ENCODE measurements around the gene PDE4B. TPM values are rescaled to one million over a fixed set of nuclear protein-coding genes. Genes with fewer than 3 reads are reported as not detected.

The PDE4B gene
- total and polyA plus RNA-seq, 10 of the 15 experiments (the other 5 are each of a cell fraction or from before 2014, with no cell fraction given): 3.0 to 13.2 (median 5.7) TPM

- TF ChIP-seq PBX3 (IDR thresholded peaks at IDR 0.05; ENCODE audit: insufficient replicate concordance, low read depth, low read length): no peak
- TF ChIP-seq NR2C2 (IDR thresholded peaks at IDR 0.05; ENCODE audit: borderline replicate concordance, control insufficient read depth, insufficient read length, low read depth): no peak
- TF ChIP-seq ZSCAN29 (IDR thresholded peaks at IDR 0.05): no peak
- TF ChIP-seq MTA2 (IDR thresholded peaks at IDR 0.05; ENCODE audit: low read depth): no peak
Observed at GRCh38 chr1:66182551-66183178, 390.0 kb downstream of the PDE4B start (continued).

GRCh38 chr1:66183400-66183799 is 390.7 kb downstream of the PDE4B start:
- intact Hi-C loops (cut with micrococcal nuclease; ENCODE audit: unreplicated experiment): no loop called here
- no peaks in the 10 kb centered on the region for H4K20me1 ChIP-seq (ENCODE audit: control insufficient read depth, insufficient read depth)
- 0% methylated on average over 3 of the region's 3 CpGs for WGBS (ENCODE audit: insufficient coverage, insufficient replicate concordance, low lambda C conversion rate, missing lambda C conversion rate)
- FAIRE-seq: no peak
- no peak overlapping the region for H3K27ac ChIP-seq (ENCODE audit: control insufficient read depth, insufficient read depth)
- no peaks in the 10 kb centered on the region for H3K9me3 ChIP-seq (replicated peaks; ENCODE audit: control insufficient read depth, insufficient read depth, low read length)
- H3K9ac ChIP-seq (ENCODE audit: control insufficient read depth, insufficient read depth, low read length): no peak overlapping the region
- no peak overlapping the region for H3K4me3 ChIP-seq
- H3K36me3 ChIP-seq (ENCODE audit: control insufficient read depth in 2 of 2, insufficient read depth in 2 of 2, low read length in 1 of 2): no peaks in the 10 kb centered on the region
- no peak overlapping the region for H2AFZ ChIP-seq (ENCODE audit: control insufficient read depth, low read depth, low read length)
- POLR2A ChIA-PET: no interaction called here
- CTCF ChIA-PET: interaction anchor here (0.6 to 1.4 kb wide), 2 partner anchors 59 to 267 kb away, joined by 3 to 5 read pairs; no protein-coding TSS in a partner anchor
- no peaks in the 10 kb centered on the region for H3K79me2 ChIP-seq (ENCODE audit: control insufficient read depth, insufficient read depth, low read length)
- no peak overlapping the region for H3K4me2 ChIP-seq (ENCODE audit: control insufficient read depth, insufficient read depth)
- in situ Hi-C loops (cut with MboI): no loop called here
- SMC1A ChIA-PET (ENCODE audit: uncharacterized antibody, unreplicated experiment): interaction anchor here (1.0 kb wide), 1 partner anchor 8 kb away, joined by 3 read pairs; no protein-coding TSS in a partner anchor
- no peak for DNase-seq (ENCODE audit: low read depth, low spot score)
- H3K4me1 ChIP-seq (ENCODE audit: control insufficient read depth, insufficient read depth, low read length): no peaks in the 10 kb centered on the region
- ATAC-seq: no peak
- no peaks in the 10 kb centered on the region; a peak in 1 of 4 replicates for H3K27me3 ChIP-seq (replicated peaks in 1 of 2; ENCODE audit: control insufficient read depth in 2 of 2, insufficient read depth in 2 of 2, low read length in 1 of 2)
- BruUV-seq (replicated peaks): no TSS peak
- TF ChIP-seq LARP7 (IDR thresholded peaks at IDR 0.05): no peak
- no peak for TF ChIP-seq FOXK2 (IDR thresholded peaks at IDR 0.05)
- RAD21 ChIA-PET (ENCODE audit: unreplicated experiment): no interaction called here

Data from GM12878 (cell line).